ENCODE data around the gene RFX7.

The RFX7 gene

DNA sequence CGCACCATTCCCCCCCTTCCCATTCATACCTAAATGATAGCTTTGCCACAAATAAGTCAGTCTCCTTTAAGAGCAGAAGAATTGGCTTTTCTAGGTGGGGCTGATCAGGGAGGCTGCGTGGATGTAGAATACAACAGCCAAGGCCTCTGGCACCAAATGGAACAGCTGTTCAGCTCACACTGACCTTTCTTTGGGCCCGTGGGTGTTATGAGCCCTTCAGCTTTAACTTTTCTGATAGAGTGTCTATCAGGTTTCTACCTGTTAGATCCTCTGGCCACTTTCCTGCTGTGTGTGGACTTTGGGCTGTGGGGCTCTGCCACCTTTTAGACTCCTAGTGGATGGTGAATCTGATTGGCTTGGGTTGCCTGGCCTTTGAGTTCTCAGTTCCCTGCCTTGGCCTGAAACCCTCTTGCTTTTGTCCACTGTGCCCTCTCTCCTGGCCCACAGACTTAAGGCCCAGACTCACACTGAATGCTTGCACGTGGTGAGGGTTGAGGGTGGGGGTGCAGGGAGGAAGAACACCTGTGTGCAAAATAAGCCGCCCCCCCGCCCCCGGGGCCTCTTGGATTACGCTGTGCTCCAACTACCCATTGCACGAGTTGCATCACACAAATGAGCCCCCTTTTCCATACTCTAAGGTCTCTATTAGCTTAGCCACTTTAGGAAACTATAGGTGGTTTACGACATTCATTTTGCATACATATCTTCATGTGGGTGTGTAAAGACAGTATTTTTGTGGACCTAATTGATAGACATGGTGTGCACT is 1.3 kb upstream of the RFX7 start:
- DNase-seq (ENCODE audit: insufficient read length, low spot score) = no peak
- FAIRE-seq = no peak

DNA sequence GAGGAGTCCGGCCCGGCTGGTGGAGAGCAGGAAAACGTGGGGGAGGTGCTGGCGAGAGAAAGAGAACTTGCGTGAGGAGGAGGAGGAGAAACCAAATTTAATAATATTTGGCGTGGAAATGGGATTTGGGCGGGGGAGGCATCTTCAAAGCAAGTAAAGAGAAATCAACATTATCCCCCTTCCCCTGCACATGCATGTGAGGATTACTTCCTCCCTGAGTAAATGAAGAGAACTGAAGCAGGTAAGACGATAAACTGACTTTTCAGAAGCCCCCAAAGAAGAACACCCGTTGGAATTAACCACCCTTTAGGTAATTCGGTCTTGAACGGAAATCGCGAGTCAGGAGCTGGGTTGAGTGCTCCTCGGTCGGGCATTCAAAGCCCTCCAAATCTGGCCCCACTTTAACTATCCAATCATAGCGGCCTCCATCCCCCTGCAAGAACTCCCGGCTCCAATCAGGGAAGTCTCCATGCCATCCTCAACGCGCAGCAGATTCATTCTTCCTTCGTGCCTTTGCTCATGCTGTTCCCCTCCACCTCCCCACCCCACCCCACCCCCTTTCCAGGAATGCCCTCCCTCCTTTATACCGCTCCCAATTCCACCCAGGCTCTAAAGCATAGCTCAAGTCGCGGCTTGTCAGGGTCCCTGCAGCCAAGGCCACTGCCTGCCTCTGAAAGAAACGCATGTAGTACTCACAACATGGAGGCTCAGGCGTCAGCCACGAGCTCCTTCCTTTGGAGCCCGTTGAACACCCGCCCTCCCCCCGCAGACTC is 545 bp upstream of the RFX7 start:
- DNase-seq (ENCODE audit: insufficient read length, low spot score) (no peak), FAIRE-seq (peak; percentile 14)

DNA sequence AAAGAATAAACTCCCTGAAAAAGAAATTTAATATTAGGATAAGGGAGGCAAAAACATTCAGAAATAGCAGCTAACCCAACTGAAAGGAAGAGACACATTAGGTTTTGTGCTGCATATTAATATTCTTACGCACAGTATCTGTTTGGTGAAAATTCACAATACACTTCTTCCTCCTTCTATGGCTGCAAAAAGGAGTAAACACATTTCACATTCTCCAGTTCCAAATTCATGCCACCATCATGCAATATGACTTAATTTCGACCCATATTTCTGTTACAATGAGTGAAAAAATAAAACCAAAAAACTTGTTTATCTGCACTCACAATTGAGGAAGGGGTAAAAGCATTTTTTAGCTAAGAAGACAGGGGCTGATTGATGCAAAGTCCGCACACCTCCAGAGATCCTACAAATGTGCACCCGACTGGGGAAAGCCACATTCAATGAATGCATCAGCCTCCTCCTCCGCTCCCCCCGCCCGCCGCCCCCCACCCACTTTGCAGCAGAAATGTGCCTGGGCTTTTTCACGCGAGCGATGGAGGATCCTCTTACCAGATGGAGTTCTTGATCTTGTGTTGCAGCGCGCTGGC is 1.0 kb downstream of the RFX7 start:
- FAIRE-seq = peak; percentile 28
- DNase-seq (ENCODE audit: insufficient read length, low spot score) = no peak

DNA sequence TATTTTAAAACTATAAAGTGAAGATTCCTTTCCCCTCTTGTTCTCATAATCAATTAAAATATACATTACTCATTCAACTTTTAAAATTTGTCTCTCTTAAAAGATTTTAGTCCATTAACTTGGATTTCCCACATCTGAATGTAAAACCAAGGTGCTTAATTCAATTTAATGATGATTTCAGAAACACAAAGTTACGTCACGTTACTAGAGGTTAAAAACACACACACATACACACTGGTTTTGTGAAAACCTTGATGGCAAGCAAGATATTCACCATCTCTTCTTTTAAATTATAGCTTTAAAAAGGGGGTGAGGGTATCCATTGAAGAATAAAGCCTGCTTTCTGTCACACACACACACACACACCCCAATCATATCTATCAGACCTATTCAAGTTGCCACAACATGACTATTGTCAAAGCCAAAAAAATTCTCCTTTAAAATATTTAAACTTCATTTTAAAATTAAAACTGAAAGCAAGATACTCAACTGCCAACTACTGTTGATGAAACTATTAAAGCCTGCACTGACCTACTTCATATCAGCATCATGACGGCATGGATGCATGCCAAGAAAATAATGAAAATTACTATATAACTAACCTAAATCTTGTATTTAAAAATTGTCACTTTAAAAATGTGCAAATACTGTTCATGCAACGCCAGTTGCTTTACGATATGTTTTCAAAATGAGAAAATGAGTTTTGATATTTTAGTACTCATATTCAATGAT is 2.1 kb downstream of the RFX7 start:
- DNase-seq (ENCODE audit: insufficient read length, low spot score) (no peak), FAIRE-seq (peak; percentile 33)

DNA sequence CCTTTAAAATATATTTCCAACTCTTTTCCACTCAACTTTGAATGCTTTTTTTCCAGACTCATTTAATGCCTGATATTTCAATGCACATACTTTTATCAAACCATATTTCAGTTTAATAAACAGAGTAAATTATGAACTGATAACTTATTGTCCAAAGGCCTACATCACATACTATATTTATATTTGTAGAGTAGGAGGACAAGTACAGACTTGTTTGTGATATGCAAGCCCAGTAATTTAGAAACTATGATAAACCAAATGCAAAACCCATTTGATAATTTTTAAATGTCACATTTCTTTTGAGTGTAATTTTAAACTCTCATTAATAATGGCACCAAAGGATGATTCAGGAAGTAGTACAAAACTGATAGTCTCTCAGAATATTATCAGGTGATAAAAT is 3.3 kb downstream of the RFX7 start:
- peak; percentile 33 for FAIRE-seq
- DNase-seq (ENCODE audit: insufficient read length, low spot score) = no peak

DNA sequence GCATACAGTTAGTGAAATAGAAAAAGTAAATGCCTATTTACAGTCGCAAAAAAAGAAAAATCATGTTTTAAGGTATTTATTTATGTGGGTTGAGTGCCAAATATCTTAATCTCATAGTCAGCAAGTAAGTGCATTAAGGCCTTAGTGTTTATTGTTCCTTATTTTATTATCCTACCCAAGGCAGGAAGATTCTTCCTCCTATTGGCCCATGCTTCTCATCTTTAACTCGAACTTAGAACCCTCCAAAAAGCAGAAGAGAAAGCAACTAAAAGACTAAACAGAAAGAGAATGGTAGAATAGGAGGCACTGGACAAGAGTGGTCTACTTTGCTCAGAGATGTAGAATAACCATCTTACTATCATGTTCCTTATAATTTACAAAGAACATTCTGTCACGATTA is 7.5 kb downstream of the RFX7 start:
- no peak for DNase-seq (ENCODE audit: insufficient read length, low spot score)
- FAIRE-seq = no peak

DNA sequence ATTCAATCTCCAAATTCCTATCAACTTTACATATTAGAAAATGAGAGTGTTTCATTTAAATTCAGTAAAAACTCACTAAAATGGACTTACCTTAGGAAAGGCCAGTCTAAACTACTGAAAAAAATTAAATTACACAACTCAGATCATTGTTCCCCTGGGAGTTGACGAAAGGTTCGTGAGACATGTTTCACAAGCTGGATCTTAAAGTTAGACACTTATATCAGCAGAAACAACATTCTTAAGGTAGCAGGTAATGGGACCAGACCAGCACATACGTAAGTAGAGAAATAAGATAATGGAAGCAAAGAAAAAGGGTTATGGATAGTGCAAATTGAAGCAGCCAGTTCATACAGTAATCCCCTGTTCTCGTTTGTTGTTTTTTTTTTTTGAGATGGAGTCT is 8.9 kb downstream of the RFX7 start:
- no peak for FAIRE-seq
- no peak for DNase-seq (ENCODE audit: insufficient read length, low spot score)

DNA sequence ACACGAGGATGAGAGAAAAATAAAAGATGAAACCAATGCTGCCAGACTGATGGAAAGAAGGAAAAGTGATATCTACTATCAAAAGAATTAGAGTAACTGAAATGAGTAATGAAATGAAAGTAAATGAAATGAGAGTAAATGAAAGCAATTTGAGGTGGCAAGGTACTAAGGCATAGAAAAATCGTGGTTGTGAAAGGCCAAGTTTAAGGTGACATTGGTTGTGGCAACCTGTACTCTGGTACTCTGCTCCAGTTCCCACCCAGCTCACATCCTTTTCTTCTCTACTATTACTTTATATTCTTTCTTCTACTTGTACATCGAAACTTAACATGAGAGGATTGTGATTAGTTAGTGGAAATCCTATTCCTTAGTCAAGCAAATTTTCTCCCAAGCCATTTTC is 10.1 kb downstream of the RFX7 start:
- no peak for FAIRE-seq
- DNase-seq (ENCODE audit: insufficient read length, low spot score) = no peak

DNA sequence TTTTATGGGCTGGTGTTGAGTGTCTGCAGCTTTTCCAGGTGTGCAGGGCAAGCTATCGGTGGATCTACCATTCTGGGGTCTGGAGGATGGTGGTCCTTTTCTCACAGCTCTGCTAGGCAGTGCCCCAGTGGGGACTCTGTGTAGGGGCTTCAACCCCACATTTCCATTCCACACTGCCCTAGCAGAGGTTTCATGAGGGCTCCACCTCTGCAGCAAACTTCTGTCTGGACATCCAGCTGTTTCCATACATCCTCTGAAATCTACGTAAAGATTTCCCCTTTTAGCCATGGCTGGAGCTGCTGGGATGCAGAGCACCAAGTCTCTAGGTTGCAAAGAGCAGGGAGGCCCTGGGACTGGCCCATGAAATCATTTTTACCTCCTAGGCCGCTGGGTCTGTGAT is 11.6 kb downstream of the RFX7 start:
- no peak for DNase-seq (ENCODE audit: insufficient read length, low spot score)
- FAIRE-seq = no peak

DNA sequence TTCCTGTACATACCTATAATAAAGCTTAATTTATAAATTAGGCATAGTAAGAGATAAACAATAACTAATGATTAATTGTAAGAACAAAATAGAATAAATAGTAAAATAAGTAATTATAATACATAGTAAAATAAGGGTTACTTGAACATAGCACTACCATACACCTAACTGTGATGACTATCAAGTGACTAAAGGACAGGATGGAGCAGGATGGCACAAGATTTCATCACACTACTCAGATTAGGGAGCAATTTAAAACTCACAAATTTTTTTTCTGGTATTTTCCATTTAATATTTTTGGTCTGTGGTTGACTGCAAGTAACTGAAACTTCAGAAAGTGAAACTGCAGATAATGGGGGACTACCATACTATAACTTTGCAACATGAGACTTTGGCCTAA is 14.8 kb downstream of the RFX7 start:
- DNase-seq (ENCODE audit: insufficient read length, low spot score) (no peak), FAIRE-seq (no peak)

DNA sequence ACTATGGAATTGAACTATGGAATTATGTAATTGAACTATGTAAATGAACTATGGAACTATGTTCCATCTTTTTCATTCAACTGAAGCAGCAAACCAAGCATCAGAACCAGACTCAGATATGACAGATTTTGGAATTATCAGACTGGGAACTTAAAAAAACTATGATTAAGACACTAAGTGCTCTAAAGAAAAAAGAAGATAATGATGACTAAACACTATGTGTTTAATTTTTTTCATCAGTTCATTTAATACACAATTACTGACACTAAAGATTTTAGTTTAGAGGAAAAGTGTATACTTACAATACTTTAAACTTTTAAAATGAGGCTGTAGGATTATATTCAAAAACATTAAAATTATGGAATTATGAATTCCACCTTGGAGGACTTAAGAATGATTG is 15.3 kb downstream of the RFX7 start:
- FAIRE-seq (peak; percentile 23), DNase-seq (ENCODE audit: insufficient read length, low spot score) (no peak)

DNA sequence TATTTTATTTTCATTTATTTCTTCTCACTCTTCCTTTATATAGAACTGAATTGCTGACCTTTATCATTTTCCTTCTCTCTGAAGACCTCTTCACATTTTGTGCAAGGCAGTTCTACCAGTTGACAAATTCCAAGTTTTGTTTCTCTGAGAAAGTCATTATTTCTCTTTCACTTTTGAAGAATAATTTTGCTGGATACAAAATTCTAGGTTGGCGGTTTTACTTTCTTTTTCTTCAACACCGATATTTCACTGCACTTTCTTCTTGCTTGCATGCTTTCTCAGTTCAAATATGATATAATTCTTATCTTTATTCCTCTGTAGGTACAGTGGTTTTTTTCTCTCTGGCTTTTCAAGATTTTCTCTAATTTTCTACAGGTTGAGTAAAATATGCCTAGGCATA is 15.9 kb downstream of the RFX7 start:
- no peak for DNase-seq (ENCODE audit: insufficient read length, low spot score)
- FAIRE-seq = no peak

DNA sequence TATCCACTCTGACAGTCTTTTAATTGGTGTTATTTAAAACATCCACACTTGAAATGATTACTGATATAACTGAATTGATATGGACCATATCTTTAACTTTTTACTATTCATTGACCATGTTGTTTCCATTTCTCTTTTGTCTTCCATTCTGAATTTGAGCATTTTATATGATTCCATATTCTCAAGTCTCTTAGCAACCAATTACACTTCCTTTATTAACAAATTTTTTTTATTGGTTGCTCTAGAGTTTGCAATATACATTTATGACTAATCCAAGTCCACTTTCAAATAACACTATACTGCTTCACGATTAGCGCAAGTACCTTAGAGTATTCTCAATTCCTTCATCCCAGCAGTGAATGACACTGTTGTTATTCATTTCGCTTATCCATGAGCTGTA is 16.4 kb downstream of the RFX7 start:
- FAIRE-seq (no peak), DNase-seq (ENCODE audit: insufficient read length, low spot score) (no peak)

DNA sequence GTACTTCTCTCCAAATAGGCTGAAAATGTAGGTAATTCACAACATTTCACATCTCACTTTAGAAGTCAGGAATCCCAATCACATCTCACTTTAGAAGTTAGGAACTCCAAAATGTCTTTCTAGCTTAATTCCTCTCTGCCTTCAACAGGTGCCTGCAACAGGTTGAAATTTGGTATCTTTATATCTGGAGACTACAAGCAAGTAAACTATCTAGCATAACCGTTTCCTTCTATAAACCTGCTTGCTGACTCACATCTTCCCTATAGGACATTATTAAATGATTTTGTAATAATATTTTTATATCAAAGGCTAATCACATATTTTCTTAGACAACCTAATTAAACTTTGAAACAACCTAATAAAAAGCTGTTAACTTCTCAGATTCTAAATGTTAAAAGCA is 18.2 kb downstream of the RFX7 start:
- DNase-seq (ENCODE audit: insufficient read length, low spot score) (no peak), FAIRE-seq (no peak)

DNA sequence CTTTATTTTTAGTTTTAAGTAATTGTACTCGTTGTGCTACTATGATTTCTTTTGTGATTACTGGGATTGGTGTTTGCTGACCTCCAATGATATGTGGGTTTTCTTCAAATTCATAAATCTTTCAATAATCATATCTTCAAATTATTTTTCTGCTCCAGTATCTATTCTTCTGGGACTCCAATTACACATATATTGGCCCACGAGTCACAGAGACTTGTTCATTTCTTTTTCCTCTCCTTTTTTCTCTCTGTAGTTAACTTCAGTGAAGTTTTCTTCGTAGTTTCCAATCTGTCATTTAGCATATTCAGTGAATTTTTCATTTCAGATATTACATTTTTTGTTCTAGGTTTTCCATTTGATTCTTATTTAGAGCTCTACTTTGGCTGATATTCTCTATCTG is 21.4 kb downstream of the RFX7 start:
- DNase-seq (ENCODE audit: insufficient read length, low spot score) (no peak), FAIRE-seq (no peak)

DNA sequence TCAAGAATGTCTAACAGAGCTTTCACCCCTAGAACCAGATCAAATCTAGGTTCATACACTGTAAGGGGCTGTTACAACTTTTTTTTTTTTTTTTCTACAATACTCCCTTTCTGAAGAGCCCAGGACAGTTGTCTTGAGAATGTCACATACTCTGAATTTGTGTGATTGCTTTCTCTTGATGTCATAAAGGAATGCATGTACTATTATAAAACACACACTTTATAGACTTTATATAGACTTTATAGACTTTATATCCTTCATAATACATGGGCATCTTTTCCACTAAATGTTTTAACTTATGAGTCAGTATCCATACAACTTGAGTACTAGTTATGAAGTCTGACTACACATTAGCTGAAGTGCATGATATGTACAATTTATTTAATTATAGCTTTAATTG is 26.3 kb downstream of the RFX7 start:
- no peak for DNase-seq (ENCODE audit: insufficient read length, low spot score)
- no peak for FAIRE-seq

DNA sequence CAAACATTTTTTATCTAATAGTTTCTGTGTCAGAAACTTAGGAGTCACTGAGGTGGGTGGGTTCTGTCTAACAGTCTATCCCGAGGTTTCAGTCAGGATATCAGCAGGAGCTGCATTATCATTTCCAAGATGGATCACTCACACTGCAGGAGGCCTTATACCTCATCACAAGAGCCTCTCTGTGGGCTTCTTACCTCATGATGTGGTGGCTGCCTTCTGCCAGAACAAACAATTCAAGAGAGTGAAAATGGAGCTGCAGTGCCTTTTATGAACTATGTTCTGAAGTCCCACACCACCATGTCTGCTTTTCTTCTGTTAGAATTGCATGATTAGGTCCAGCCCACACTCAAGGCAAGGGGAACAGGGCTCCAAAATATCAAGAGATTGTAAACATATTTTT is 27.9 kb downstream of the RFX7 start:
- FAIRE-seq = no peak
- DNase-seq (ENCODE audit: insufficient read length, low spot score) = no peak

DNA sequence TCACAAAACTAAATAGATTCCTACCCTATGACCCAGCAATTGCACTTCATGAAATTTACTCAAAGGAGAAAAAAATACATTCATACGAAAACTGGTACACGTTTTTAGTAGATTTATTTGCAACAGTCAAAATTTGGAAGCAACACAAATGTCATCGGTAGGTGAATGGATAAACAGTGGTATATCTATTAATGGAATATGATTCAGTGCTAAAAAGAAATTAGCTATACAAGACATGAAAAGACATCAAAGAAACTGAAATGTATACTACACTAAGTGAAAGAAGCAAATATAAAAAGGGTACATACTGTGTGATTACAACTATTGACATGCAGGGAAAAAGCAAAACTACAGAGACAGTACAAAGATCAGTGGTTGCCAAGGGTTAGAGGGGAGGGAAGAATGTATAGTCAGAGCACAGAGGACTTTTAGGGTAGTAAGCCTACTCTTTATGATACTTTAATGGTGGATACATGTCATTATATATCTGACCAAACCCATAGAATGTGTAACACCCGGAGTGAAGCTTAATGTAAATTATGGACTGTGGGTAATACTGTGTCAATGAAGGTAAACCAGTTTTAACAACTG is 31.6 kb downstream of the RFX7 start:
- DNase-seq (ENCODE audit: insufficient read length, low spot score) = no peak
- FAIRE-seq = no peak

DNA sequence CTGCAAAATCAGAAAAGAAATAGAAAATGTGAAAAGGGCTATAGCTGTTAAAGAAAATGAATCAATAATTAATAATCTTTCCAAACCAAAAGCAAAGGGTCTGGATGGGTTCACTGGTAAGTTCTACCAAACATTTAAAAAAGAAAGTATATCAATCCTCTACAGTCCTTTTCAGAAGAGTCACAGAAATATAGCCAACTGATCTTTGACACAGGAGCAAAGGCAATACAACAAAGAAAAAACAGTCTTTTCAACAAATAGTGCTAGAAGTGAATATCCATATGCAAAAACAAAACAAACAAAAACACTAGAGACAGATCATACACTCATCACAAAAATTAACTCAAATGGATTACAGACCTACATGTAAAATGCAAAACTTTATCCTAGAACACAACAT is 32.6 kb downstream of the RFX7 start:
- no peak for DNase-seq (ENCODE audit: insufficient read length, low spot score)
- FAIRE-seq = no peak

DNA sequence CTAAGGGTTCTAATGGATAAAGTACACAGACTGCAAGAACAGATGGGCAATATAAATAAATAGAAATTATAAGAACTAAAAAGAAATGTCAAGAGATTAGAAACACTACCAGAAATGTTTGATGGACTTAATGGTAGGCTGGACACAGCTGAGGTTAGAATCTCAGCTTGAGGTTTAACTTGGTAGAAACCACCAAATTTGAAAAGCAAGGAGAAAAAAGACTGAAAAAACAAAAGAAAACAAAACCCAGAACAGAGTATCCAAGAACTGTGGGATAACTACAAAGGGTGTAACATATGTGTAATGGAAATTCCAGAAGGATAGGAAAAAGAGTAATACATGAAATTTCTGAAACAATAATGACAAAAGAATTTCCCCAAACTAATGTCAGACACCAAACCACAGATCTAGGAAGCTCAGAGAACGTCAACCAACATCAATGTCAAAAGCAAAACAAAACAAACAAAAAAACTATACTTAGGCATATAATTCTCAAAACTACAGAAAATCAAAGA is 35.0 kb downstream of the RFX7 start:
- FAIRE-seq = peak; percentile 72

DNA sequence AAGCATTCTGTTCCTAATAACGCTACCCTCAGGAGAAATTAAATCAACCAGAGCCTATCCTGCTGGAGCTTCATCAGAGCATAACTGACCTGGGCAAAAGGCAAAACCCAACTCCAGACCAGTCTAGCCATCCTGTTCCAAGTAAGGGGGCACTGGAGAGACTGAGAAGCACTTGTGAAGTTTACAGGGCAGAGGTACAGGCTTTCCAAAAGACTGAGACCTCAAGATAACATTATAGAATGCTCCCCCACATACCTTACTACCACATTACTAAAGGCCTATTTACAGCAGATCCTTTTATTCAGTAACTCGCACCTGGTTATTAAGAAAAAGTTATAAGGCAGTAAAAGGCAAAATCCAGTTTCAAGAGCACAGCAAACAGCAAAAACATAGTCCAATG is 35.5 kb downstream of the RFX7 start:
- no peak for DNase-seq (ENCODE audit: insufficient read length, low spot score)
- peak; percentile 48 for FAIRE-seq

More for the DNA sequence above, 35.0 kb downstream of the RFX7 start:
- DNase-seq (ENCODE audit: insufficient read length, low spot score) = no peak
